HG03097 (cell line): Measurements from ENCODE around the gene HLA-DPB1.
"Not testable (repeated sequence)": the region's sequence is repeated elsewhere in the genome, so short reads cannot be mapped to it uniquely, and the experiment has no call there.

Experiments
- ATAC-seq: cut with Tn5 transposase; IDR thresholded peaks from one replicate; pipeline ENCODE4 v1.9.1; 2021; ENCODE audit not compliant: unreplicated experiment, low FRiP score

HLA-DPB1 gene

GRCh38 chr6:33075568-33076405 is at the start of gene HLA-DPB1:
TSS of gene HLA-DPB1 (plus strand) at chr6:33075990. CDS start at chr6:33076042, 52 bp downstream.
- ATAC-seq, result peak; percentile 58

GRCh38 chr6:33028220-33028849 is 47.5 kb upstream of the HLA-DPB1 start:
- peak; percentile 18 for ATAC-seq

GRCh38 chr6:33029328-33030184 is 46.2 kb upstream of the HLA-DPB1 start:
- peak; percentile 56 for ATAC-seq

GRCh38 chr6:33030245-33030644 is 45.5 kb upstream of the HLA-DPB1 start:
- no peak for ATAC-seq

- ATAC-seq, result no peak
Measured at GRCh38 chr6:33034554-33034953, 41.2 kb upstream of the HLA-DPB1 start.

GRCh38 chr6:33036535-33036934 is 39.3 kb upstream of the HLA-DPB1 start:
- ATAC-seq, result no peak

- ATAC-seq, result no peak
Measured at GRCh38 chr6:33040157-33040556, 35.6 kb upstream of the HLA-DPB1 start.

GRCh38 chr6:33049323-33050013 is 26.3 kb upstream of the HLA-DPB1 start:
- no peak for ATAC-seq

- no peak for ATAC-seq
Measured at GRCh38 chr6:33050014-33050810, 25.6 kb upstream of the HLA-DPB1 start.

GRCh38 chr6:33052627-33053026 is 23.2 kb upstream of the HLA-DPB1 start:
- ATAC-seq, result no peak

GRCh38 chr6:33053230-33053629 is 22.6 kb upstream of the HLA-DPB1 start:
- ATAC-seq, result no peak

GRCh38 chr6:33057222-33058150 is 18.3 kb upstream of the HLA-DPB1 start:
- ATAC-seq, result no peak

GRCh38 chr6:33061987-33062386 is 13.8 kb upstream of the HLA-DPB1 start:
- no peak for ATAC-seq

- not testable (repeated sequence) for ATAC-seq
Measured at GRCh38 chr6:33063435-33063834, 12.4 kb upstream of the HLA-DPB1 start.

- ATAC-seq, result no peak
Measured at GRCh38 chr6:33064723-33065122, 11.1 kb upstream of the HLA-DPB1 start.

- no peak for ATAC-seq
Measured at GRCh38 chr6:33065312-33065711, 10.5 kb upstream of the HLA-DPB1 start.

- no peak for ATAC-seq
Measured at GRCh38 chr6:33066917-33067521, 8.8 kb upstream of the HLA-DPB1 start.

GRCh38 chr6:33069021-33069738 is 6.6 kb upstream of the HLA-DPB1 start:
- no peak for ATAC-seq
